ENCODE measurements around the gene ARHGAP4.

- TF ChIP-seq POLR2A (IDR thresholded peaks at IDR 0.05) (no peak), CTCF (IDR thresholded peaks at IDR 0.05 in 4 of 5, conservative IDR thresholded peaks at IDR 0.05 in 1 of 5) (no peak)
Observed at GRCh38 chrX:153939573-153939972, 13.5 kb upstream of the ARHGAP4 start.
